ENCODE data around the gene MYL7.

DNA sequence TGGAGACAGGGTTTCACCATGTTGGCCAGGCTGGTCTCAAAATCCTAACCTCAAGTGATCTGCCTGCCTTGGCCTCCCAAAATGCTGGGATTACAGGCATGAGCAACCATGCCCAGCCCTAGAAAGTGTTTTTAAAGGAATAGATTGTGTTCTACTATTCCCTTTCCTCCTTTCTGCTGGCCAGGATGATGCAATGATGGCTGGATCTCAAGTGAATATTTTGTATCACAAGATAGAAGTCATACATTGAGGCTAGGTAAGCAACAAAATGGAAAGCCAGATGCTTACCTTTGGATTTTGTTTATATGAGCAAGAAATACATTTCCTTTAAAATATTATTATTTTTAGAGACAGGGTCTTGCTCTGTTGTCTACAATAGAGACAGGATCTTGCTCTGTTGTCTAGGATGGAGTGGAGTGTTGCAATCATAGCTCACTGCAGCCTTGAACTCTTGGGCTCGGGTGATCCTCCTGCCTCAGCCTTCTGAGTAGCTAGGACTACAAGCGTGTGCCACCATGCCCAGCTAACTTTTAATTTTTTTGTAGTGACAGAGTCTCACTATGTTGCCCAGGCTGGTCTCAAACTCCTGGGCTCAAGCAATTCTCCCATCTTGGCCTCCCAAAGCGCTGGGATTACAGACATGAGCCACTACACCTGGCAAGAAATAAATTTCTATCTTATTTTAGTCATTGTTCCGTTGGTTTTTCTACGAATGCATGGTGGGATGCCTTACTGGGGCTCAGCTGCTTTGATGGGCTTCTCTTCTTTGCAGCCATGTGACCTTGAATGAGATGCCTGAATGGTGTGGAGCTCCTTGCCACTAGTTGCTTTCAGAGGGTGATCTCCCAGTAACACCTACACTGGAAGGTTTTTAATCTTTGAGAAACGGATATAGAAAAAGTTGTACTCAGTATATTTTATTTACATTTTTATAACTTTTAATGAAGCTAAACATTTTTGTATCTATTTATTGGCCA, 42.8 kb downstream of the MYL7 start:
- TF ChIP-seq, protein P1, sequence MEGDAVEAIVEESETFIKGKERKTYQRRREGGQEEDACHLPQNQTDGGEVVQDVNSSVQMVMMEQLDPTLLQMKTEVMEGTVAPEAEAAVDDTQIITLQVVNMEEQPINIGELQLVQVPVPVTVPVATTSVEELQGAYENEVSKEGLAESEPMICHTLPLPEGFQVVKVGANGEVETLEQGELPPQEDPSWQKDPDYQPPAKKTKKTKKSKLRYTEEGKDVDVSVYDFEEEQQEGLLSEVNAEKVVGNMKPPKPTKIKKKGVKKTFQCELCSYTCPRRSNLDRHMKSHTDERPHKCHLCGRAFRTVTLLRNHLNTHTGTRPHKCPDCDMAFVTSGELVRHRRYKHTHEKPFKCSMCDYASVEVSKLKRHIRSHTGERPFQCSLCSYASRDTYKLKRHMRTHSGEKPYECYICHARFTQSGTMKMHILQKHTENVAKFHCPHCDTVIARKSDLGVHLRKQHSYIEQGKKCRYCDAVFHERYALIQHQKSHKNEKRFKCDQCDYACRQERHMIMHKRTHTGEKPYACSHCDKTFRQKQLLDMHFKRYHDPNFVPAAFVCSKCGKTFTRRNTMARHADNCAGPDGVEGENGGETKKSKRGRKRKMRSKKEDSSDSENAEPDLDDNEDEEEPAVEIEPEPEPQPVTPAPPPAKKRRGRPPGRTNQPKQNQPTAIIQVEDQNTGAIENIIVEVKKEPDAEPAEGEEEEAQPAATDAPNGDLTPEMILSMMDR (conservative IDR thresholded peaks at IDR 0.05 in 1 of 2, IDR thresholded peaks at IDR 0.05 in 1 of 2; ENCODE audit: extremely low read depth in 1 of 2, insufficient read depth in 1 of 2, low read depth in 1 of 2, low read length in 2 of 2): no peak
- TF ChIP-seq EZH2 (IDR thresholded peaks at IDR 0.05; ENCODE audit: borderline replicate concordance, low read length): no peak

All from mammary epithelial cell (primary cell).